HL-60 (cell line): ENCODE measurements around the gene SHKBP1.

Experiments
- DNase-seq, 2 experiments: peaks; one replicate each; pipeline ENCODE4 v3.0.0-alpha.2; 2010 to 2020; ENCODE audit warnings: low read depth in 1 of 2, low spot score in 1 of 2
- H3K27ac ChIP-seq: fragments of 250-450 bp; sonication (Bioruptor Pico); replicated peaks from 2 replicates; pipeline ENCODE4 v1.5.1; 2020; ENCODE audit warnings: mild to moderate bottlenecking, moderate library complexity
- H3K27me3 ChIP-seq: fragments of 250-450 bp; sonication (Bioruptor Pico); 2 replicates; pipeline ENCODE4 v1.5.1; 2021; ENCODE audit warnings: mild to moderate bottlenecking, moderate library complexity; ENCODE audit not compliant: insufficient read depth, poor library complexity, severe bottlenecking
- H3K4me3 ChIP-seq: replicated peaks from 2 replicates; pipeline ENCODE4 v1.5.1; 2011; ENCODE audit warnings: mild to moderate bottlenecking, control low read depth, low read length; ENCODE audit not compliant: insufficient read depth
- GABPA ChIP-seq: IDR thresholded peaks from 2 replicates; pipeline ENCODE4 v1.6.1; 2012; ENCODE audit warnings: low read depth
- POLR2AphosphoS5 ChIP-seq: IDR thresholded peaks from 2 replicates; pipeline ENCODE4 v1.6.1; 2012; ENCODE audit warnings: low read depth
- SPI1 ChIP-seq: IDR thresholded peaks from 2 replicates; pipeline ENCODE4 v1.6.1; 2012; ENCODE audit warnings: low read depth, mild to moderate bottlenecking, borderline replicate concordance
- TF ChIP-seq, protein P1 (sequence below): IDR thresholded peaks from 2 replicates; pipeline ENCODE4 v1.6.1; 2012; ENCODE audit warnings: low read depth; ENCODE audit not compliant: insufficient replicate concordance
- TF ChIP-seq, protein P2 (sequence below): IDR thresholded peaks from one replicate; pipeline ENCODE4 v1.5.1; 2011; ENCODE audit warnings: low read length, control low read depth, inconsistent platforms; ENCODE audit not compliant: insufficient read depth

The SHKBP1 gene

DNA sequence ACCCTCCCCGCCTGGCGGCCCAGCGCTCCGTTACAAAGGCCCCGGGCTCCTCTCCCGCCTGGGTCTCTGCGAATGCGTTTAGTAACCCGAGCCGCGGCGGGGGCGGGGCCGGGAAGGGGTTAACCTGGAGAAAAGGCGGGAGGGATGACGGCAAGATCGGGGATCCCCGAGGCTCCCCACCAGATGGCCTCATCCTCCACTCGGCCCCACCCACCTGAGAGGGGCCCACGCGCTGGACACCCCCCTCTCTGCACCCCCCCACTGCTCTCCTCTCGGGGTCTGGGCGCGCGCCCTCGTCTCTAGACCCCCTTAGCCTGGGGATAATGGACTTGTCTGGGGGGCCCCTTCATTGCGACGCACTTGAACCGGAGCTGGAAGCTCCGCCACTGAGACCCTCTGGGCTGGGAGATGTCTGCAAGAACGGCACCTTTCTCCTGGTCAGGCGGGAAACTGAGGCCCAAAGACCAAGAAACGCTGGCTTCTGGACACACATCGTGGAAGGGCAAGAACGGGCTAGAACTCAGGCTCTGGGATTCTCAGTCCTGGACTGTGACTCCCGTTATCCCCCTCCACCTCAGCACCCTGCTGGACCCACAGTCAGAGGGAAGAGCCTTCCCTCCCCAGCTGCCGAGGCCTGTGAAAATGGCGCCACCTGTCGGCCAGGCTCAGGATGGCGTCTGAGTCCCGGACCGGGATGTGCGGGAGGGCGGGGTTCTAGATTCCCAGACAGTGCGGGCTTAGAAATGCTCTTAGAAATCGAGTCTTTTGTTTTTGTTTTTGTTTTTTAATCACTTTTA is 21.6 kb downstream of the SHKBP1 start:
- no peak overlapping the region for H3K4me3 ChIP-seq
- TF ChIP-seq SPI1: no peak
- TF ChIP-seq, protein P1, sequence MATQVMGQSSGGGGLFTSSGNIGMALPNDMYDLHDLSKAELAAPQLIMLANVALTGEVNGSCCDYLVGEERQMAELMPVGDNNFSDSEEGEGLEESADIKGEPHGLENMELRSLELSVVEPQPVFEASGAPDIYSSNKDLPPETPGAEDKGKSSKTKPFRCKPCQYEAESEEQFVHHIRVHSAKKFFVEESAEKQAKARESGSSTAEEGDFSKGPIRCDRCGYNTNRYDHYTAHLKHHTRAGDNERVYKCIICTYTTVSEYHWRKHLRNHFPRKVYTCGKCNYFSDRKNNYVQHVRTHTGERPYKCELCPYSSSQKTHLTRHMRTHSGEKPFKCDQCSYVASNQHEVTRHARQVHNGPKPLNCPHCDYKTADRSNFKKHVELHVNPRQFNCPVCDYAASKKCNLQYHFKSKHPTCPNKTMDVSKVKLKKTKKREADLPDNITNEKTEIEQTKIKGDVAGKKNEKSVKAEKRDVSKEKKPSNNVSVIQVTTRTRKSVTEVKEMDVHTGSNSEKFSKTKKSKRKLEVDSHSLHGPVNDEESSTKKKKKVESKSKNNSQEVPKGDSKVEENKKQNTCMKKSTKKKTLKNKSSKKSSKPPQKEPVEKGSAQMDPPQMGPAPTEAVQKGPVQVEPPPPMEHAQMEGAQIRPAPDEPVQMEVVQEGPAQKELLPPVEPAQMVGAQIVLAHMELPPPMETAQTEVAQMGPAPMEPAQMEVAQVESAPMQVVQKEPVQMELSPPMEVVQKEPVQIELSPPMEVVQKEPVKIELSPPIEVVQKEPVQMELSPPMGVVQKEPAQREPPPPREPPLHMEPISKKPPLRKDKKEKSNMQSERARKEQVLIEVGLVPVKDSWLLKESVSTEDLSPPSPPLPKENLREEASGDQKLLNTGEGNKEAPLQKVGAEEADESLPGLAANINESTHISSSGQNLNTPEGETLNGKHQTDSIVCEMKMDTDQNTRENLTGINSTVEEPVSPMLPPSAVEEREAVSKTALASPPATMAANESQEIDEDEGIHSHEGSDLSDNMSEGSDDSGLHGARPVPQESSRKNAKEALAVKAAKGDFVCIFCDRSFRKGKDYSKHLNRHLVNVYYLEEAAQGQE: no peak
- TF ChIP-seq, protein P2, sequence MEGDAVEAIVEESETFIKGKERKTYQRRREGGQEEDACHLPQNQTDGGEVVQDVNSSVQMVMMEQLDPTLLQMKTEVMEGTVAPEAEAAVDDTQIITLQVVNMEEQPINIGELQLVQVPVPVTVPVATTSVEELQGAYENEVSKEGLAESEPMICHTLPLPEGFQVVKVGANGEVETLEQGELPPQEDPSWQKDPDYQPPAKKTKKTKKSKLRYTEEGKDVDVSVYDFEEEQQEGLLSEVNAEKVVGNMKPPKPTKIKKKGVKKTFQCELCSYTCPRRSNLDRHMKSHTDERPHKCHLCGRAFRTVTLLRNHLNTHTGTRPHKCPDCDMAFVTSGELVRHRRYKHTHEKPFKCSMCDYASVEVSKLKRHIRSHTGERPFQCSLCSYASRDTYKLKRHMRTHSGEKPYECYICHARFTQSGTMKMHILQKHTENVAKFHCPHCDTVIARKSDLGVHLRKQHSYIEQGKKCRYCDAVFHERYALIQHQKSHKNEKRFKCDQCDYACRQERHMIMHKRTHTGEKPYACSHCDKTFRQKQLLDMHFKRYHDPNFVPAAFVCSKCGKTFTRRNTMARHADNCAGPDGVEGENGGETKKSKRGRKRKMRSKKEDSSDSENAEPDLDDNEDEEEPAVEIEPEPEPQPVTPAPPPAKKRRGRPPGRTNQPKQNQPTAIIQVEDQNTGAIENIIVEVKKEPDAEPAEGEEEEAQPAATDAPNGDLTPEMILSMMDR: peak; percentile 82
- peaks cover 52% of the 10 kb centered on the region for H3K27me3 ChIP-seq

DNA sequence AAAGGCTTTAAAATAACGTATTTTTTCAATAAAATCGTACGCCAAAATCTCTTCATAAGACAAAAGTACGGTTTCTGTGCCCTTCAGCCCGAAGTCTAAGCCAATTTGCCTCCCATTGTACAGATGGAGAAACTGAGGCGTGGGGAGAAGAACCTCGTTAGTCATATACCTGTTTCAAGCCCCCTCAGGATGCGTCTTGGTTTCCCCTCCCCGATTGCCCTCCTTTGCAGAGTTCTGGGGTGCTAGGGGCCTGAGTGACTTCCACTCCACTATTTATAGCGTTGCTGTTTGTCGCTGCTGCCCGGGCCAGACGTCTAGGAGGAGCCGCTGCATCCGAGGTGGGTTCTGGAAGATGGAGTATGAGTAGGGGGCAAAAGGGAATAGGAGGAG is 22.2 kb downstream of the SHKBP1 start:
- peaks cover 52% of the 10 kb centered on the region for H3K27me3 ChIP-seq
- no peak overlapping the region for H3K27ac ChIP-seq
- no peak overlapping the region for H3K4me3 ChIP-seq
- TF ChIP-seq, protein P1: no peak
- no peak for TF ChIP-seq POLR2AphosphoS5
- TF ChIP-seq SPI1: no peak
- DNase-seq: no peak

More for the DNA sequence above, 21.6 kb downstream of the SHKBP1 start:
- H3K27ac ChIP-seq: no peak overlapping the region
- DNase-seq: peak in 1 of 2 experiments; percentile 78

DNA sequence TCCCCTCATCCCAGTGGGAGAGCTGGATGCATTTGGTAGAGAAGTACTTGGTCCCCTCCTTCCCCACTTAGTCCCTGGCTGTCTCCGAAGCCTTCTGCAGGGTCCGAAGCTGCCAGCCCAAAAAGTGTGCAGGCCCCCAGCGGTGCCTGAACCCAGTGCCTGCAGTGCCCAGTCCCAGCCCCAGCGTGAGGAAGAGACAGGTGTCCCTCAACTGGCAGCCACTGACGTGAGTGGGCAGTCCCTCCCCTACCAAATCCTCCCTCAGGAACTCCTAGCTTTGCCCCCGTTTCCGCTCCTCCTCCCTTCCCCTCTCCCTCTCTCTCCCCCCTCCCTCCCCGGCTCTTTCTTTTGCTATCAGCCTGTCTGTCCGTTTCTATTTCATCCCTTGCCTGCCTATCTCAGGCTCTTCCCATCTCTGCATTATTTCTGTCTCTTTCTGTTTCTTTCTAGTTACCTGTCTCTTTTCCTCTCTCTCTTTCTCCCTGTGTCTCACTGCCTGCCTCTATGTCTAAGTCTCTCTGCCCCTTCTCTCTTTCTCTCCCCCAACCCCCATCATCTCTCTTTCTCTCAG is 22.7 kb downstream of the SHKBP1 start:
- no peak for DNase-seq
- Histone ChIP-seq H3K4me3 (no peak overlapping the region), H3K27ac (no peak overlapping the region)

More for the DNA sequence above, 22.7 kb downstream of the SHKBP1 start:
- H3K27me3 ChIP-seq: peaks cover 52% of the 10 kb centered on the region
- TF ChIP-seq GABPA (no peak), SPI1 (no peak), POLR2AphosphoS5 (no peak)
- TF ChIP-seq, protein P1: no peak
- TF ChIP-seq, protein P2: no peak
